Measurements from ENCODE around the gene MARCHF4. TPM values are rescaled to one million over a fixed set of nuclear protein-coding genes. Genes with fewer than 3 reads are reported as not detected.
"Not testable (repeated sequence)": the region's sequence is repeated elsewhere in the genome, so short reads cannot be mapped to it uniquely, and the experiment has no call there.

Gene MARCHF4
- total RNA-seq, 1 experiment from 2014 or later = 1.3 TPM

DNA sequence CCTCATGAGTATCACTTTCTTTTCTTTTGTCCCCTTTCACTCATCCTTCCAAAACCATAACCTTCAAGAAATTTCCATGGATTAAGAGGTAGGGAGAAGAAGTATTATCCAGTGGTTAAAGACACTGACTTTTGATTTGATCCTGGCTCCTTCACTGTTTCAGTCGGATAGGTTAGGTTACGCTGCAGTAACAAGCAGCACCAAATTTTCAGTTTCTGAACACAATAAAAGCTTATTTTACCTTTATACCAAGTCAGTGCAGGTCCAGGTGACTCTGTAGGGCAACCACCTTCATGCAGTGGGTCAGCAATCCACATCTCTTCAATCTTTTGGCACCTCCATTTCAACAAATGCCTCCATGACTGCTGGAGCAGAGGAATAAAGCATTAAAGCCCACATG, 15.0 kb upstream of the MARCHF4 start:
- no peak for ATAC-seq

DNA sequence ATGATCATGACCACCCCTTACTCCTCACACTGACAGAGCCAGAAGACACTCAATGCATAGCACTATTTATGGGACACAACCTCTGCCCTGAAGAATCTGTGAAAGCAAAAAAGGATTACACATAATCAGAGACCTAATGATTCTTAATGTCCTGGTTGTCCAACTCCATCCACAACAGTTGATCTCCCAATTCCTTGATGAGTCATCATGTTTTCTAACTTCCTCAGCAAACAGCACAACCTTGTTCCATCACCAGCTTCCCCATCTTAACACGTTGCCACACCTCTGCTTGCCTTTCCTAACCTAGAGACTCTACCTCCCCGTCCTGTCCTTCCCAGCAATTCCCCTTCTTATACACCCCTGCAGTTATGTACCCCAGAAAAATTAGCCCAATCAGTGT, 13.2 kb upstream of the MARCHF4 start:
- intact Hi-C loops (cut with micrococcal nuclease; ENCODE audit: unreplicated experiment) = no loop called here
- no peaks in the 10 kb centered on the region for H3K4me1 ChIP-seq (ENCODE audit: control insufficient read depth, insufficient read depth, low read length)
- ATAC-seq (no peak), DNase-seq (ENCODE audit: low read depth, low spot score) (no peak)
- in situ Hi-C loops (cut with HindIII; ENCODE audit: low pct_unique_long_range_greater_than_20kb, low sequenced_read_pairs) = no loop called here
- H3K27ac ChIP-seq (ENCODE audit: low read length) = no peak overlapping the region
- no peak for TF ChIP-seq POLR2AphosphoS5 (IDR thresholded peaks at IDR 0.05; ENCODE audit: low read depth, low read length)
- no peak for TF ChIP-seq CTCF (IDR thresholded peaks at IDR 0.05)
- TF ChIP-seq, protein P1, sequence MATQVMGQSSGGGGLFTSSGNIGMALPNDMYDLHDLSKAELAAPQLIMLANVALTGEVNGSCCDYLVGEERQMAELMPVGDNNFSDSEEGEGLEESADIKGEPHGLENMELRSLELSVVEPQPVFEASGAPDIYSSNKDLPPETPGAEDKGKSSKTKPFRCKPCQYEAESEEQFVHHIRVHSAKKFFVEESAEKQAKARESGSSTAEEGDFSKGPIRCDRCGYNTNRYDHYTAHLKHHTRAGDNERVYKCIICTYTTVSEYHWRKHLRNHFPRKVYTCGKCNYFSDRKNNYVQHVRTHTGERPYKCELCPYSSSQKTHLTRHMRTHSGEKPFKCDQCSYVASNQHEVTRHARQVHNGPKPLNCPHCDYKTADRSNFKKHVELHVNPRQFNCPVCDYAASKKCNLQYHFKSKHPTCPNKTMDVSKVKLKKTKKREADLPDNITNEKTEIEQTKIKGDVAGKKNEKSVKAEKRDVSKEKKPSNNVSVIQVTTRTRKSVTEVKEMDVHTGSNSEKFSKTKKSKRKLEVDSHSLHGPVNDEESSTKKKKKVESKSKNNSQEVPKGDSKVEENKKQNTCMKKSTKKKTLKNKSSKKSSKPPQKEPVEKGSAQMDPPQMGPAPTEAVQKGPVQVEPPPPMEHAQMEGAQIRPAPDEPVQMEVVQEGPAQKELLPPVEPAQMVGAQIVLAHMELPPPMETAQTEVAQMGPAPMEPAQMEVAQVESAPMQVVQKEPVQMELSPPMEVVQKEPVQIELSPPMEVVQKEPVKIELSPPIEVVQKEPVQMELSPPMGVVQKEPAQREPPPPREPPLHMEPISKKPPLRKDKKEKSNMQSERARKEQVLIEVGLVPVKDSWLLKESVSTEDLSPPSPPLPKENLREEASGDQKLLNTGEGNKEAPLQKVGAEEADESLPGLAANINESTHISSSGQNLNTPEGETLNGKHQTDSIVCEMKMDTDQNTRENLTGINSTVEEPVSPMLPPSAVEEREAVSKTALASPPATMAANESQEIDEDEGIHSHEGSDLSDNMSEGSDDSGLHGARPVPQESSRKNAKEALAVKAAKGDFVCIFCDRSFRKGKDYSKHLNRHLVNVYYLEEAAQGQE (IDR thresholded peaks at IDR 0.05; ENCODE audit: insufficient read depth in 1 of 2, low read depth in 2 of 2, low read length in 1 of 2) = no peak
- TF ChIP-seq SIN3A (IDR thresholded peaks at IDR 0.05; ENCODE audit: borderline replicate concordance, insufficient read depth, low read depth, low read length) = no peak
- no peak for TF ChIP-seq TCF7L2 (IDR thresholded peaks at IDR 0.05; ENCODE audit: low read depth, low read length)
- H3K4me3 ChIP-seq (ENCODE audit: low read depth in 2 of 2, low read length in 2 of 2) = no peak overlapping the region
- CTCF ChIA-PET = no interaction called here
- no peaks in the 10 kb centered on the region for H3K36me3 ChIP-seq (ENCODE audit: control insufficient read depth, insufficient read depth, low read length)
- POLR2A ChIA-PET = no interaction called here
- H3K27me3 ChIP-seq (ENCODE audit: control insufficient read depth, insufficient read depth, low read length) = no peaks in the 10 kb centered on the region
- H3K9me3 ChIP-seq (ENCODE audit: control insufficient read depth, insufficient read depth, low read depth, low read length) = no peaks in the 10 kb centered on the region
- BruUV-seq (replicated peaks) = no TSS peak

More for the DNA sequence above, 15.0 kb upstream of the MARCHF4 start:
- H3K27ac ChIP-seq (ENCODE audit: low read length) = no peak overlapping the region
- ChIA-PET CTCF (no interaction called here), POLR2A (no interaction called here)
- no peaks in the 10 kb centered on the region for H3K9me3 ChIP-seq (ENCODE audit: control insufficient read depth, insufficient read depth, low read depth, low read length)
- in situ Hi-C loops (cut with HindIII; ENCODE audit: low pct_unique_long_range_greater_than_20kb, low sequenced_read_pairs) (no loop called here), intact Hi-C loops (cut with micrococcal nuclease; ENCODE audit: unreplicated experiment) (no loop called here)
- no peaks in the 10 kb centered on the region for H3K27me3 ChIP-seq (ENCODE audit: control insufficient read depth, insufficient read depth, low read length)
- H3K4me1 ChIP-seq (ENCODE audit: control insufficient read depth, insufficient read depth, low read length) = no peaks in the 10 kb centered on the region
- DNase-seq (ENCODE audit: low read depth, low spot score) = no peak
- H3K4me3 ChIP-seq (ENCODE audit: low read depth in 2 of 2, low read length in 2 of 2) = no peak overlapping the region
- no peak for TF ChIP-seq TCF7L2 (IDR thresholded peaks at IDR 0.05; ENCODE audit: low read depth, low read length)
- H3K36me3 ChIP-seq (ENCODE audit: control insufficient read depth, insufficient read depth, low read length) = no peaks in the 10 kb centered on the region
- BruUV-seq (replicated peaks) = no TSS peak

- intact Hi-C loops (cut with micrococcal nuclease; ENCODE audit: unreplicated experiment); DNase-seq (ENCODE audit: low read depth, low spot score); H3K27ac ChIP-seq (ENCODE audit: low read length); H3K4me1 ChIP-seq (ENCODE audit: control insufficient read depth, insufficient read depth, low read length); BruUV-seq (replicated peaks); H3K36me3 ChIP-seq (ENCODE audit: control insufficient read depth, insufficient read depth, low read length); POLR2A ChIA-PET; H3K4me3 ChIP-seq (ENCODE audit: low read depth in 2 of 2, low read length in 2 of 2); CTCF ChIA-PET; H3K9me3 ChIP-seq (ENCODE audit: control insufficient read depth, insufficient read depth, low read depth, low read length); H3K27me3 ChIP-seq (ENCODE audit: control insufficient read depth, insufficient read depth, low read length); ATAC-seq; in situ Hi-C loops (cut with HindIII; ENCODE audit: low pct_unique_long_range_greater_than_20kb, low sequenced_read_pairs): not testable (repeated sequence)
Observed at GRCh38 chr2:216384409-216384808, 12.1 kb upstream of the MARCHF4 start.
